Natural killer cell (primary cell): ENCODE data around the gene OXCT2. TPM values are rescaled to one million over a fixed set of nuclear protein-coding genes. Genes with fewer than 3 reads are reported as not detected.

Source experiments
- ATAC-seq, 3 donors: fragments of 150-1000 bp in 2 of 3; fragments of 200-7000 bp in 1 of 3; cut with Tn5 transposase; 1 replicate in 1 of 3; 2 replicates in 2 of 3; pipeline ENCODE4 v1.10.0; 2021; ENCODE audit warnings: mild to moderate bottlenecking in 2 of 3, moderate library complexity in 2 of 3
- DNase-seq, 2 donors: peaks; one replicate each; pipeline versions ENCODE4 v3.0.0 to v3.0.0-alpha.2; 2013 to 2021; ENCODE audit warnings: mixed read lengths in 1 of 2
- H3K27ac ChIP-seq: one replicate; pipeline ENCODE4 v1.5.1; 2013; ENCODE audit warnings: mild to moderate bottlenecking, low read length
- H3K27me3 ChIP-seq: one replicate; pipeline ENCODE4 v1.6.1; 2013; ENCODE audit warnings: low read length; ENCODE audit not compliant: control insufficient read depth, insufficient read depth
- H3K36me3 ChIP-seq: one replicate; pipeline ENCODE4 v1.6.1; 2013; ENCODE audit warnings: low read length; ENCODE audit not compliant: control insufficient read depth, insufficient read depth
- H3K4me1 ChIP-seq: one replicate; pipeline ENCODE4 v1.6.1; 2013; ENCODE audit warnings: low read length; ENCODE audit not compliant: control insufficient read depth, insufficient read depth
- H3K4me3 ChIP-seq: one replicate; pipeline ENCODE4 v1.5.1; 2013; ENCODE audit warnings: low read length
- H3K9me3 ChIP-seq: one replicate; pipeline ENCODE4 v1.6.1; 2013; ENCODE audit warnings: low read length; ENCODE audit not compliant: control insufficient read depth, insufficient read depth
- H3K27ac Mint-ChIP-seq, 2 donors: one replicate each; pipeline ENCODE4 v1.8.0; 2022; ENCODE audit warnings: mild to moderate bottlenecking in 2 of 2, mixed read lengths in 2 of 2, moderate library complexity in 1 of 2
- H3K27me3 Mint-ChIP-seq, 2 donors: one replicate each; pipeline ENCODE4 v1.8.0; 2022; ENCODE audit warnings: low read depth in 2 of 2, mixed read lengths in 2 of 2
- H3K36me3 Mint-ChIP-seq: one replicate; pipeline ENCODE4 v1.8.0; 2022; ENCODE audit warnings: mixed read lengths
- H3K4me1 Mint-ChIP-seq, 2 donors: one replicate each; pipeline ENCODE4 v1.8.0; 2022; ENCODE audit warnings: mixed read lengths in 2 of 2
- H3K4me3 Mint-ChIP-seq: one replicate; pipeline ENCODE4 v1.8.0; 2022; ENCODE audit warnings: mild to moderate bottlenecking, moderate library complexity, mixed read lengths
- H3K9me3 Mint-ChIP-seq, 2 donors: one replicate each; pipeline ENCODE4 v1.8.0; 2022; ENCODE audit warnings: mixed read lengths in 2 of 2
- WGBS: methylation state at CpG from one replicate; pipeline ENCODE4 v1.1.7; 2013; ENCODE audit warnings: missing lambda C conversion rate; ENCODE audit not compliant: insufficient coverage; 5-methylcytosine and 5-hydroxymethylcytosine counted together
- intact Hi-C: fragments of 100-400 bp; cut with micrococcal nuclease; formaldehyde crosslinking; loops from one replicate; pipeline ENCODE4 v1.14.2; 2022
- total RNA-seq, 4 donors: library from RNA; stranded (reverse); fragments of 120-200 nt in 1 of 4; gene quantifications; one replicate each; pipeline versions ENCODE4 v1.2.3 to v1.2.4, GENCODE V29; 2013 to 2022
- TF ChIP-seq, protein P1 (sequence below): fragments of 200-600 bp; IDR thresholded peaks from one replicate; pipeline ENCODE4 v1.8.0; 2022; ENCODE audit warnings: antibody characterized with exemption

Gene OXCT2
- total RNA-seq, 3 donors from 2014 or later (not counting 1 experiment from before 2014, with no cell fraction given) = 0.42 to 2.2 (median 1.9) TPM

DNA sequence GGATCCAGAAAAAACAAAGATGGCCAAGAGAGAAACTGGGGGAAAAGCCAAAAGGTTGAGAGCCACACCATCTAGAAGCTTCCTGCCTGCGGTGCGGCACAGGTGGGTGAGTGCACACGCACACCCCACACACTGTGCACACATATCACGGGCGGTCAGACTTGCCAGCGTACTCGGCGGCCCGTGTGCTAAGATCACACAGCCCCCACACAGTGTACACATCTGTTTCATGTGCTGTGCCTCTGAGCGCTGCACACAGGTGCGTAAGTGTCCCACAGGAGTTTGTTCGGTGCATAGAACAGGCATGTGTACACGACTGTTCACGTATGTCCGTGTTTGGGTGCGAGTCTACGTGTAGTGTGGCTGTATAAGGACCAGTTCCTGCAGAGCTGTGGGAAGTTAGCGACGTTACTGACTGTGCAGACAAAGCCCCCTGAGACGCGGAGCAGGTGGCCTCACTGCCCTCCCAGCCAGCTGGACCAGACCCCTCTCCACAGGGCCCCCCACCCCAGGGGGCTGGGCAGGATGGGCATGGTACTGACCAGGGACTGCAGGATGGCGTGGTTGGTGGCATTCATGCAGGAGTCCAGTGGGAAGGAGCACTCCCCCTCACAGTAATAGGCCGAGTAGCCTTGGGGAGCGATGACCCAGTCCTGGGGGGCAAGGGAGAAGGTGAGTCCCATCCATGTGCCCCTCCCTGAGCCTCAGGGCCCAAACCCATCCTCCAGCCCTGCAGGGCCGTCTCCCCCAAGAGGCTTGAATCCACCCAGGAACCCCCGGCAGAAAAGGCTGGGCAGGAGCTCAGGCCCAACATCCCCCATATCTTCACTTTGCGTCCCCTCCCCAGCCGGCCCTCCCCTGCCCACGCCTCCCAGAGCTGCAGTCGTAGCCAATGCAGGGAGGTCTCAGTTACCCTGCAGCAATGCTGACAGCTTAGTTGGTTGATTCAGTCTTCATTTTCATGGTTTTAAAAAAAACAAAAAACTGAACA is 8.3 kb downstream of the OXCT2 start:
- Mint-ChIP-seq H3K4me3 (no peak overlapping the region), H3K36me3 (no peaks in the 10 kb centered on the region), H3K4me1 (no peaks in the 10 kb centered on the region), H3K27me3 (no peaks in the 10 kb centered on the region), H3K27ac (no peak overlapping the region), H3K9me3 (no peaks in the 10 kb centered on the region)
- H3K36me3 ChIP-seq = peaks cover 10% of the 10 kb centered on the region
- ATAC-seq = no peak
- no peak overlapping the region for H3K4me3 ChIP-seq
- no peak overlapping the region for H3K27ac ChIP-seq
- no peaks in the 10 kb centered on the region for H3K27me3 ChIP-seq
- no peaks in the 10 kb centered on the region for H3K4me1 ChIP-seq
- intact Hi-C loops = no loop called here
- TF ChIP-seq, protein P1, sequence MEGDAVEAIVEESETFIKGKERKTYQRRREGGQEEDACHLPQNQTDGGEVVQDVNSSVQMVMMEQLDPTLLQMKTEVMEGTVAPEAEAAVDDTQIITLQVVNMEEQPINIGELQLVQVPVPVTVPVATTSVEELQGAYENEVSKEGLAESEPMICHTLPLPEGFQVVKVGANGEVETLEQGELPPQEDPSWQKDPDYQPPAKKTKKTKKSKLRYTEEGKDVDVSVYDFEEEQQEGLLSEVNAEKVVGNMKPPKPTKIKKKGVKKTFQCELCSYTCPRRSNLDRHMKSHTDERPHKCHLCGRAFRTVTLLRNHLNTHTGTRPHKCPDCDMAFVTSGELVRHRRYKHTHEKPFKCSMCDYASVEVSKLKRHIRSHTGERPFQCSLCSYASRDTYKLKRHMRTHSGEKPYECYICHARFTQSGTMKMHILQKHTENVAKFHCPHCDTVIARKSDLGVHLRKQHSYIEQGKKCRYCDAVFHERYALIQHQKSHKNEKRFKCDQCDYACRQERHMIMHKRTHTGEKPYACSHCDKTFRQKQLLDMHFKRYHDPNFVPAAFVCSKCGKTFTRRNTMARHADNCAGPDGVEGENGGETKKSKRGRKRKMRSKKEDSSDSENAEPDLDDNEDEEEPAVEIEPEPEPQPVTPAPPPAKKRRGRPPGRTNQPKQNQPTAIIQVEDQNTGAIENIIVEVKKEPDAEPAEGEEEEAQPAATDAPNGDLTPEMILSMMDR = no peak
- no peaks in the 10 kb centered on the region for H3K9me3 ChIP-seq
- DNase-seq = no peak
- WGBS = 96% methylated on average over 29 of the region's 30 CpGs

DNA sequence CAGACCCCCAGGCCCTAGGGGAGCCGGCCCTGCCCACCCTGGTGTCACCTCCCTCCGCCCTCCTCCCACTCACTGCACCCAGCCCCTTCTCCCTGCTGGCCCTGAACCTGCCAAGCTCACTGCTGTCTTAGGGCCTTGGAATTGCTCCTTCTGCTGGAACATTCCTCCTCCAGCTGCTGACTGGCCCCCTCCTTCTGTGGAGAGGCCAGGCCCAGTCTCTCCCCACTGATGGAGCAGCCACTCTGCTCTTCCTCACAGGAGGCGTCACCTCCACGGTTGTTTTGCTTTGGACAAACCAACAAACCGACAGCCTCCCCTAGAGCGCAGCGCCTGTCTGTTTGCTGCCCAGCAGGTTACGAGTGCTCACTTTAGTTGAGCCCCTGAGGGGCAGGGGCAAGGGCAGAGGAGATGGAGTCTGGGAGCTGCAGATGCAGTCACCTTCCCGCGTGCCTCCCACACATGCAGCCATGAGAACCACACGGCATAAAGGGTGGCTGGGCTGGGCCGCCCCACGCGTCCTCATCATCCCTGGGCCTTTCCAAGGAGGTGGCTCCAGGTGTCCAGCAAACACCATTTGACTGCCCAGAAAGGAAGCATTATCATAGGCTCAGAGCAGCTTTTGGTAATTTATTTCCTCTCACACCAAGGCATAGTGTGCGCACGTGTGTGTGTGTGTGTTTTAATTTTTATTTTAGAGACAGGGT is 9.4 kb downstream of the OXCT2 start:
- no peak for DNase-seq

DNA sequence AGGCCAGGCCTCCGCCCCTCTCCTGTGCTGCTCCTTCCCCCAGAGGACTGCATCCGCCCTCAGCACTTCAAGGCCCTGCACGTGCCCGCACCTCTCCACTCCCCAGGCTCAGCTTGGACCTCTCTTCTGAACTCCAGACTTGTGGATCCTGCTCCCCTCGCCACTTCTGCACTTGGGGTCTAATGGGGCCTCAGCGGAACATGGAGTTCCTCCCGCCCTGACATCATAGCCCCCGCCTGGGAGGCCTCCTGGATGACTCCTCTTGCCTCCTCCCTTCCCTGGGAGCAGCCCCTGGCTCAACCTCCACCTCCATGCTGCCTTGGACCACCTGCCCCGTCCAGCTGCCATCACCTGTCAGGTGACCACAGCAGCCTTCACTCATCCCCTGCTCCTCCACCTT is 10.1 kb downstream of the OXCT2 start:
- WGBS = 82% methylated on average over 9 of the region's 9 CpGs
- intact Hi-C loops = no loop called here
- no peak overlapping the region for H3K27ac Mint-ChIP-seq
- Histone ChIP-seq H3K4me3 (no peak overlapping the region), H3K27ac (no peak overlapping the region), H3K36me3 (peaks cover 18% of the 10 kb centered on the region), H3K27me3 (no peaks in the 10 kb centered on the region), H3K9me3 (no peaks in the 10 kb centered on the region), H3K4me1 (no peaks in the 10 kb centered on the region)
- no peaks in the 10 kb centered on the region for H3K9me3 Mint-ChIP-seq
- no peak overlapping the region for H3K4me3 Mint-ChIP-seq
- TF ChIP-seq, protein P1 = no peak
- H3K36me3 Mint-ChIP-seq = peaks cover 5% of the 10 kb centered on the region
- ATAC-seq (no peak), DNase-seq (no peak)
- no peaks in the 10 kb centered on the region for H3K27me3 Mint-ChIP-seq
- H3K4me1 Mint-ChIP-seq = peaks cover 4% of the 10 kb centered on the region in 2 donors

More for the DNA sequence above, 9.4 kb downstream of the OXCT2 start:
- TF ChIP-seq, protein P1 = no peak
- H3K4me3 Mint-ChIP-seq = no peak overlapping the region
- Histone ChIP-seq H3K36me3 (peaks cover 17% of the 10 kb centered on the region), H3K4me1 (no peaks in the 10 kb centered on the region), H3K9me3 (no peaks in the 10 kb centered on the region), H3K4me3 (no peak overlapping the region), H3K27me3 (no peaks in the 10 kb centered on the region), H3K27ac (no peak overlapping the region)
- WGBS = 94% methylated on average over 14 of the region's 16 CpGs
- no peak for ATAC-seq
- no peaks in the 10 kb centered on the region for H3K36me3 Mint-ChIP-seq
- peak overlapping the region in 1 of 2 donors; percentile 11 for H3K27ac Mint-ChIP-seq
- H3K4me1 Mint-ChIP-seq = no peaks in the 10 kb centered on the region
- H3K9me3 Mint-ChIP-seq = no peaks in the 10 kb centered on the region
- no peaks in the 10 kb centered on the region for H3K27me3 Mint-ChIP-seq
- intact Hi-C loops = no loop called here
